Measurements from ENCODE around the gene GUCY2C.

The GUCY2C gene

DNA sequence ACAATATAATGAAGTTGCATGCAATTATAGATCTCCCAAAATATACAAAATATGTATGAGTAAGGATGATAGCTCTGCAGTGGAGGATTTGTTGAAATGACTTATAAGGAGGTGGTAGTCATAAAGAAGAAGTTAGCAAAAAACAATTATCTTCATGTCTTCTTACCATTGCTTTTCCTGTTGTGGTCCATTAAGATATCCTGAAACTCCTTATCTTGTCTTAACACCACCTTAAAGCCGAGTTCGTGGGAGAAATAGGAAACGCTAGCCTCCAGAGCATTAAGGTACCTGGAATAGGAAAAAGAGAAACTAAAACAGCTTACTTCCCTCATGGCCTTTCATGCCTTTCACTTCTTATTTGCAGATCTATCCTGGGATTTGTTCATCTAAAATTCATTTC lies 15.2 kb downstream of the GUCY2C start:
- no peak for DNase-seq

- no peak for DNase-seq
Observed at GRCh38 chr12:14678547-14679150, 17.8 kb downstream of the GUCY2C start.

DNA sequence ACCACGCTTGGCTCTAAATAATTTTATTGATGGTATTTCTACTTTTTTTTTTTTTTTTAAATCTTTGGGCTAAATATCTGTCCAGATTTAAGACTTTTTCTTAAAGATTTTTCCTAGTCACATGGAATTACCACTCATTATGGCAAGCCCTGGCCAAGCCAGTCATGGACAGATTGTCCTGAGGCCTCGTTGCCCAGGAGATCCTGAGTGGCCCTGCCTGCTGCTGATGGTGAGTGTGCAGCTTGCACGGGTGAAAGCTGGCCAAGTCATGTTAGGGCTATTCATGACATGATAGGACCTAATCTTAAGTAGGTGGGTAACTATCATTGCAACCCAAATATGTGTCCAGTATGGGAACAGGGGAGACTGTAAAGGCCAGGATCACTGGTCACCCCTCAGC lies 27.8 kb downstream of the GUCY2C start:
- DNase-seq, result no peak

DNA sequence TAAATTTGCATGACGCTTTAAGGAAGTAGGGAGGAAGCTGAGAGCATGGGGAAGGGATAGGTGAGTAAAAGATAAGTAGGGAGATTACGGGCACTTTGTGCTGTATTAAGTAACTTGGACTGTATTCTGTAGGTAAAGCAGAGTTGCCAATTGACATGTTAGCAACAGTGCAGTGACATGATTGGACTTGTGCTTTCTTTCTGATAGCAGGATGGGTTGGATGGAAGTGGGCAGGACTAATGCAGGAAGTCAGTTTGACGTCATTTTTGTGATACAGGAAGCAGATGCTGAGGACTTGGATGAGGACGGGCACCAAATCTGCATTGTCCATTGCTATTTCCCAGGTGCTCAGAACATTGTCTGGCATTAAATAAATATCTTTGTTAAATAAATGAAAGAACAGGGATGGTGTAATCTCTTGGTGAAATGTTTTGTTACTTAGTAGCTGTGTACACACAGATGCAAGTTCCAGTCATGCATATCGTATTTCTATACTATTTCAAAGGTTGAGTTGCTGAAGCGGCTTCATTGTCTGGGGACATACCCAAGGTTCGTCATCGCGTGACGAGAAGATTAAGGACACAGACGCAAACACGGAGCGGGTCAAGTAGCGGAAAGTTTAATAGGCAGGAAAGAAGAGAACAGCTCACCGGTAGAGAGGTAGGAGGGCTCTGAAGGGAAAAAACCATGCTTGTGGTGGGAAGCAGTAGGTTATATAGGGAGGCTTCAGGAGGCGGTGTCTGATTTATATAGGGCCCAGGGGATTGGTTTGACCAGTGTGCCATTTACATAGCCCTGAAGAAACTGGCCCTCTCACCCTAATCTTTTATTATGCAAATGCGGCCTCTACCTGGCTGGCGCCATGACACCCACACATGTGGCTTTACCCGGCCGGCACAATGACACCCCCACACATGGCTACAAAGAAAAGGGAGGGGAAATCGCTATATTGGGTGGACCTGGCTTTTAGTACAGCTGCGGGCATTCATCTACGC lies 30.7 kb downstream of the GUCY2C start:
- DNase-seq, result no peak

DNA sequence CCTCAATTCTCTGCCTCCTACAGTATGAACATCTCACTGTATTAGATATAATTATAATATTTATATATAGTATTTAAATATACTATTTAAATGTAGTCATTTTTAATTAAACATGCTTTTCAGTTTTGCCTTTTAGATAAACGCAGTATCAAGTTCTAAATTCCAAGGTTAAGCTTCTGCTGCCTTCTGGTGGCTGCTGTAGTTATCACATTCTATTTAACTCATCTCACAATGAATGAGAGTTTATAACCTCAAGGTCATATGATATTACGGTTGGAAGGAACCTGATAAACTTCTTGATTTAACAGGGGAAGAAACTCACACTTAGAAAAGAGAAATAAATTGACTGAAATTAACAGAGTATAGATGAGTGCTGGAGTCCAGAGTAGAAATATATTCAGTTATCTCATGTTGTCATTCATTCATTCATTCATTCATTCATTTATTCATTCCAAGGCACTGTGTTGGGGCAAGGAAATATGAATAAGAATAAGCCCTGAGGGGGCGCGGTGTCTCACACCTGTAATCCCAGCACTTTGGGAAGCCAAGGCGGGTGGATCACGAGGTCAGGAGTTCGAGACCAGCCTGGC lies 31.9 kb downstream of the GUCY2C start:
- DNase-seq, result peak; percentile 29

- DNase-seq, result no peak
Observed at GRCh38 chr12:14663002-14663401, 33.4 kb downstream of the GUCY2C start.

DNA sequence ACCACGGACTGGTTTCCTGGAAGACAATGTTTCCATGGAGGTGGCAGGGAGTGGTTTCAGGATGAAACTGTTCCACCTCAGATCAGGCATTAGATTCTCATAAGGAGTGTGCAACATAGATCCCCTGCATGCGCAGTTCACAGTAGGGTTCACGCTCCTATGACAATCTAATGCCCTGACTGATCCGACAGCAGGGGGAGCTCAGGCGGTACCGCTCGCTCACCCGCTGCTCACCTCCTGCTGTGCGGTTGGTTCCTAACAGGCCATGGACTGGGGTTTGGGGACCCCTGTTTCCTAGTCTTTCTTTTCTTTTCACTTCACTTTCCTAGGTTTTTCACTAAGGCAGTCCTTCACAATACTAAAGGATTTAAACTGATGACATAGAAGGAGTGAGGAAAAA lies 39.6 kb downstream of the GUCY2C start:
- DNase-seq, result no peak

DNA sequence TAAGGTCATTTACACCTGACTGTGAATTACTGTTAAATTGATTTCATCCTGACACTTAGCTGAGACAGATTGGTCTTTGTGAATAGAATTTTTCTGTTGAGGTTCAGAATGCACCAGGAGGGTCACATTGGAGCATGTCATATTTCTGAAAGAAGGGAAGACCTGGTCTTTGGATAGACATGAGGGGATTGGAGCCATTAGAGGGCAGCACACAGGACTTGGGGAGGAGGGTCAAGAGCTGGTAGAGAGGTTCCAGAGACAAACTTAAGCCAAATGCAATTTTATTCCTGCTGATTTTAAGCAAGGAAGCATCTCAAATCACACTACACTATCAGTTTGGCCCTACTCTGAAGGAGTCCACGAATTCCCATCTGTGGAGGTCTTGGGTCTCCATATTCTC lies 41.1 kb downstream of the GUCY2C start:
- DNase-seq, result no peak

DNA sequence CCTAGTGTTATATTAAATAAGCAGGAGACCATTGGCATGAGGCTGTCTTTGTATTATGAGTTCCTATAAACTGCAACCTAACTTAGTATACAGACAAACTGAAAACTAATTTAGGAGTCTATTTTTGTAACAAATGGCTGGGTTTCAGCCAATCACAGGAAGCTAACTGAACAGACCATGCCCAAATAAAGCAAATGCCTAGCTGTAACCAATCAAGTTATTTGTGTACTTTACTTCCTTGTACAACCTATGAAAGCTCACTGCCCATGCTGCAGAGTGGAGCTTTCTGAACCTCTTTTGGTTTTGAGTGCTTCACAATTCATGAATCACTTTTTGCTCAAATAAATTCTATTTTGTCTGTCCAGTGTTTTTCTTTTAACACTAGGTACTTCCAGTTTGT lies 41.6 kb downstream of the GUCY2C start:
- DNase-seq, result no peak

DNA sequence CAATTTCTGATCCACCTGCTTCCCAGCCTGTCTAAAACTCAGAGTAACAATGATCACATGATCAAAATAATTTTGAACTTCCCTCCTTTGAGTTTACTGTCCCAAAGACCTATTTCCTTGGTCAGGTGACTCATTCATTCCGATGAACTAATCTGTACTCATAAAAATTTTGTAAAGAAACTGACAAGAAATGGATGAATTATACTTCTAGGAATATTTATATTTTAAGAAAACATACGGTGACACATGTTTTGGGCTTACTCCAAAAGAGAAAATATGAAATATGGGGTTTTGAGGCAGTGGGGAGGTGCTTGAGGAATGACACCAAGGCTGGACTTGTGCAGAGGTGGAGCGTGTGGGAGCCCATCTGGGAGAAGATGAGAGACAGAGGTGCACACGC lies 42.0 kb downstream of the GUCY2C start:
- DNase-seq, result no peak

DNA sequence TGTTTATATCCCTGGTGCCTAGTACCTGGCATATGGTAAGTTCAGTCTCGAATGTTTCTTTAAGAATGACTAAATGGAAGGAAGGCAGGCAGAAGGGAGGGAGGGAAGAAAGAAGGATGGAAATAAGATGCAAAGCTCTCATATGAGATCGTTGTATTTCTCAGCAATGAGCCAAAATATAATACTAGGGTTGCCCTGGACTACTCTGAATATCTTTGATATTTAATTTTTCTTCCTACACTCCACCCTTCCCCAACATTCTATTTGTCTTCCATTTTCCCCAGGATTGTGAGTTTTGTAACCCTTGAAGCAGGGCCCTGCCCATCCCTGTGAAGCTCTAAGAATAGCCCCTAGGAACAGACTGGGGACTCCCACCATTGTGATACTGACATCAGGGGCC lies 43.9 kb downstream of the GUCY2C start:
- no peak for DNase-seq

DNA sequence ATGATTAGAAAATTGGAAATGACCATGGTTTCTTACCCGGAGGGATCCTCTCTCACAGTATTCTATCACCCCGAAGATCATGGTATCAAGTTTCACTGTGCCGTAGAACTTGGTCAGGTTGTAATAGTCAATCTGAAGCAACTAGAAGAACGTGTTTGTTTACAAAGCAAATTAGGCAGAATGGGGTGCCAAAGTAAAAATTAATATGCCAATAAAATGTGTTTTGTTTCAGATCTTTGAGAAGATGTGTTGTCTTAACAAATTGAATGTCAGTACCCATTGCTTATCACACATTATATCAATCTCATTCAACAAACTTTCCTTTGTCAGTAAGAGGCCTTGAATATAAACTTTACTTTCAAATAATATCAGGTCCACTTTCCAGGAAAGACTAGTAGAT lies 45.0 kb downstream of the GUCY2C start:
- DNase-seq, result no peak

DNA sequence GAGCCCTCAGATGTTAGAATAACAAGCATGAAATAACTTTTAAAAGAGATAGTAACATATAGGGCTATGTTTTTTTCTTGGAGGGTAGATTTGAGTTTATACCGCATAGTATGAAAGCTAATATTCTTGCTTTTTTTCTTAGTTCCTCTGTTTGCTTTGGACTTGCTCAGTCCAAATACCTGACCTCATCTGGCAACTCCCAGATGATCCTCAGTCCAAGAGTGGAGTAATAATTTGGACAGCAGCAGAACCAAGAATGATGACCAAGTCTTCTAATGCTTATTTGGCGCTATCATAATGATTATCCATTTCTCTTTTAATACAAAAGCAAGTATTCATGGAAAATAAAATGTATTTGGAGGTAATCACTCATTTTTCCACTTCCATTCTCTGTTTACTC lies 45.6 kb downstream of the GUCY2C start:
- DNase-seq, result no peak

DNA sequence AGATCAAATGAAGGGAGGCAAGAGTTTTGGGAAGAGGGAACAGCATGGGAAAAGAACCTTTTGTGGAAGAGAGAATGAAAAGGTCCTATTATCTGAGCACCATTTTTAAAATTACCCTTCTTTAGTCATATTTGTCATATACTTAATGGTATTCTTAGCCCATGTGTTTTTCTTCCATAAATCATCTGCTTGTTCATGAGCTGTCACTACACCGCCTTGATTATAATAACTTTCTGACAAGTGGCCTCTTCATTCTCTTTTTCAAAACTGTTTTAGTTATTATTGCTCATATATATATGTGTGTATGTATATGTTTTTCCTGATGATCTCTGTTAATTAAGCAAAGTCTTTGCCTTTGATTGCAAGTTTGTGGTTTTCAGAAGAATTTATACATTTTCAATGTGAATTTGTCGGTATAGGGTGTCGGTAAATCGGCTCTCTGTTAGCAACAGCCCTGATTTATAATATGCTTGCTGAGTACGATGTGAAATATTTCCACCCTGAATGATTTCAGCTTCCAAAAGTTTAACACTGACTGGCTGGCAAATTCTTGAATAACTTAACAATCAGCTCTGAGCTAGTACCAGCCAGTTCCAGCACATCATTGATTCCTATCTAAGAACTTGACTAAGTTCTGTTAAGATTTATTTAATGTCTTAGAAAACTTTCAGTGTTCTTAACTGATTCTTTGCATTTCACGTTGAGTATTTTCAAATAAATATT lies 49.2 kb downstream of the GUCY2C start:
- no peak for DNase-seq

GRCh38 chr12:14643251-14643650 lies 53.1 kb downstream of the GUCY2C start:
- DNase-seq, result no peak

GRCh38 chr12:14638066-14638465 lies 58.3 kb downstream of the GUCY2C start:
- no peak for DNase-seq

- no peak for DNase-seq
Observed at GRCh38 chr12:14635776-14636175, 60.6 kb downstream of the GUCY2C start.

DNA sequence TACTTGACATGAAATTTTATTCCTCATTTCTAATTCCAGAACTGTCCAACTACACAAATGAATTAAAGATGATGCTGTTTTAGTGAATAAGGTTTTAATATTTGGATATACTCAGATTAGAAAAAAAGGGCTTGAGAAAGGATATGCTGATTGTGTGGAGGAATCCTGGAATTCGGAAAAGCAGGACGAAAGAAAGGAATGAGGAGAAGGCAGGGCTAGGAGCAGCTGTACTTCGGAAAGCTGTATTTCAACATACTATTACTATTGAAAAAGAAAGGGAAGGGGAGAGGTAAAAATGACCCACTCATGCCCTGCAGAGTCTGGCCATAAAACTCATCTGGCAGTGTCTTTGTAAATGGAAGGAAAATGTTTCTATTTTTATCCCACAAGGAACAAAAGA lies 65.6 kb downstream of the GUCY2C start:
- no peak for DNase-seq

GRCh38 chr12:14629832-14630710 lies 66.3 kb downstream of the GUCY2C start:
- peak; percentile 71 for DNase-seq

DNA sequence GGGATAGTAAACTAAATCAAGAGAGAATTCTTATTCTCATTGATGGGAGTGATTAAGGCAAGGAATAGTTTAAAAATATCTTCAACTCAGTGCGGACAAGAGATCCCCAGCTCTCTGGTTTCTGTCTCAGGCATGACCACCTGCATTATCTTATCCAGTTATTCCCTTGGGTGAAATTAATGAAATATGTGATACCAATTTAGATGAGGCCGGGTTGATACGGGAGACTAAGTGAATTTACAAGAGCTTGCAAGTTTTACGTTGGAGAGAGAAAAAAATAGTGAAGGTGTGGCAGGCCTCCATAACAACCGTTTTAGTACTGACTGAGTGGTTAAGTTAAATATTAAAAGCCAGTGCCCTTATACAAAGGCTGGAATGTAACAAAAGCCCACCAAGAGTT lies 67.6 kb downstream of the GUCY2C start:
- DNase-seq, result no peak

- no peak for DNase-seq
Observed at GRCh38 chr12:14621826-14622225, 74.6 kb downstream of the GUCY2C start.

Data from activated CD4-positive, alpha-beta T cell treated with anti-CD3 and anti-CD28 coated beads for 48 hours (primary cell).